ENCODE results near the gene CD6. TPM values are rescaled to one million over a fixed set of nuclear protein-coding genes. Genes with fewer than 3 reads are reported as not detected.
"Not testable (repeated sequence)": the region's sequence is repeated elsewhere in the genome, so short reads cannot be mapped to it uniquely, and the experiment has no call there.

CD6 gene
- polyA plus RNA-seq, 1 donor (not counting 4 experiments of a cell fraction or from before 2014, with no cell fraction given): 0.03 TPM

DNA sequence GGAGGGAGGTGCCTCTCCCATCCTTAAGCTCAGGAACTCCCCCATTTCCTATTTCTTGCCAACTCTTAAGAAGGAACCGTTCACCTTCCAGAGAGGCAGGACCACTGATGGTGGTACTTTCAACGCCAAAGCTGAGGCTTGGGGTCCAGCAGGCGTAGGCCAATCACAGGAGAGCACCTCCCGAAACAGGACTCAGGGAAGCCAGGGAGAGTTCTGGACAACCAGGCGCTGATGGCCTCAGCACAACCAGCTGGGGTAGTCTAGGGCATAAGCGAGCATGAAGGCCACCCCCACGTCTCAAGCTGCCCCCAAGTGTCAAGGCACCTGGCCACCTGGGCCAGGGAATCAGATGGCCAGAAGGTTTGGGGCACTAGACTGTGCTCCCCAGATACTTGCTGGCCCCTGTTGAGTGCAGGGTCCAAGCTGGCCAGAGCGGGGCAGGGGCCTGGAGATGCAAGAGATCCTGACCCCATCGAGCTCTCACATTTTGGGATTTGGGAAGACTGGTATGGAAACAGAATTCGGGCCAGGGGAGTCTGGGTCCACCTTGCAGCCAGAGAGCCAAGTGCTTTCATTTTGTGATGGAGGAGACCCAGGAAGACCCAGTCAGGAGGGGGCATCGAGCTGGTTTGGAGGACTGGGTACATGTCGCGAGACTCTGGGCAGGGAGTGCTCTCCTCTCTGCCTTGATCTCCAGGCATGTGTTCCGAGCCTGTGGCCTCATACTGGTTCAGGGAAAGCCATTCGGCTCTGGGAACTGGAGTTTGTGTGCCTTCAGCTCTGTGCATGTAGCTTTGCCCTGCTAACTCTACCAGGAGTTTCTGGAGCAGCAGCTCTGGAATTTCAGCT lies 926 bp downstream of the CD6 start:
- no peak overlapping the region for H3K9ac ChIP-seq (ENCODE audit: control insufficient read depth, extremely low read depth, insufficient read depth, low read length)
- H3K27me3 ChIP-seq (ENCODE audit: control insufficient read depth, extremely low read depth, insufficient read depth, low read length): peaks cover 3% of the 10 kb centered on the region
- DNase-seq (ENCODE audit: low read depth, low spot score) (no peak), FAIRE-seq (no peak)
- TF ChIP-seq, protein P1, sequence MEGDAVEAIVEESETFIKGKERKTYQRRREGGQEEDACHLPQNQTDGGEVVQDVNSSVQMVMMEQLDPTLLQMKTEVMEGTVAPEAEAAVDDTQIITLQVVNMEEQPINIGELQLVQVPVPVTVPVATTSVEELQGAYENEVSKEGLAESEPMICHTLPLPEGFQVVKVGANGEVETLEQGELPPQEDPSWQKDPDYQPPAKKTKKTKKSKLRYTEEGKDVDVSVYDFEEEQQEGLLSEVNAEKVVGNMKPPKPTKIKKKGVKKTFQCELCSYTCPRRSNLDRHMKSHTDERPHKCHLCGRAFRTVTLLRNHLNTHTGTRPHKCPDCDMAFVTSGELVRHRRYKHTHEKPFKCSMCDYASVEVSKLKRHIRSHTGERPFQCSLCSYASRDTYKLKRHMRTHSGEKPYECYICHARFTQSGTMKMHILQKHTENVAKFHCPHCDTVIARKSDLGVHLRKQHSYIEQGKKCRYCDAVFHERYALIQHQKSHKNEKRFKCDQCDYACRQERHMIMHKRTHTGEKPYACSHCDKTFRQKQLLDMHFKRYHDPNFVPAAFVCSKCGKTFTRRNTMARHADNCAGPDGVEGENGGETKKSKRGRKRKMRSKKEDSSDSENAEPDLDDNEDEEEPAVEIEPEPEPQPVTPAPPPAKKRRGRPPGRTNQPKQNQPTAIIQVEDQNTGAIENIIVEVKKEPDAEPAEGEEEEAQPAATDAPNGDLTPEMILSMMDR (optimal IDR thresholded peaks at IDR 0.05 in 1 of 3, IDR thresholded peaks at IDR 0.05 in 1 of 3, conservative IDR thresholded peaks at IDR 0.05 in 1 of 3; ENCODE audit: extremely low read depth in 1 of 3, insufficient read depth in 2 of 3, low read length in 3 of 3): no peak
- TF ChIP-seq EZH2 (IDR thresholded peaks at IDR 0.05; ENCODE audit: low read length): no peak
- no peaks in the 10 kb centered on the region for H3K4me1 ChIP-seq (ENCODE audit: control insufficient read depth, extremely low read depth, insufficient read depth, low read length)
- H3K79me2 ChIP-seq (ENCODE audit: control insufficient read depth, insufficient read depth, low read length): no peaks in the 10 kb centered on the region
- H3K4me3 ChIP-seq (ENCODE audit: control insufficient read depth in 2 of 3, extremely low read depth in 1 of 3, insufficient read depth in 2 of 3, low read depth in 1 of 3, low read length in 3 of 3): no peak overlapping the region
- no peaks in the 10 kb centered on the region for H3K9me3 ChIP-seq (ENCODE audit: control insufficient read depth, low read depth, low read length)
- no peak overlapping the region for H2AFZ ChIP-seq (ENCODE audit: control insufficient read depth, low read length)
- H3K4me2 ChIP-seq (ENCODE audit: control insufficient read depth, extremely low read depth, insufficient read depth, low read depth, low read length): no peak overlapping the region
- no peaks in the 10 kb centered on the region for H4K20me1 ChIP-seq (ENCODE audit: control insufficient read depth, extremely low read depth, insufficient read depth, low read length)
- dilution Hi-C loops (cut with MboI; ENCODE audit: extremely low pct_ligation_motif_present, low sequenced_read_pairs): no loop called here
- H3K9me1 ChIP-seq (ENCODE audit: control insufficient read depth, extremely low read depth, insufficient read depth, low read length): no peaks in the 10 kb centered on the region
- H3K36me3 ChIP-seq (ENCODE audit: control insufficient read depth in 2 of 2, extremely low read depth in 1 of 2, insufficient read depth in 2 of 2, low read length in 2 of 2): no peaks in the 10 kb centered on the region
- no peak overlapping the region for H3K27ac ChIP-seq (ENCODE audit: control insufficient read depth, insufficient read depth, low read length)

DNA sequence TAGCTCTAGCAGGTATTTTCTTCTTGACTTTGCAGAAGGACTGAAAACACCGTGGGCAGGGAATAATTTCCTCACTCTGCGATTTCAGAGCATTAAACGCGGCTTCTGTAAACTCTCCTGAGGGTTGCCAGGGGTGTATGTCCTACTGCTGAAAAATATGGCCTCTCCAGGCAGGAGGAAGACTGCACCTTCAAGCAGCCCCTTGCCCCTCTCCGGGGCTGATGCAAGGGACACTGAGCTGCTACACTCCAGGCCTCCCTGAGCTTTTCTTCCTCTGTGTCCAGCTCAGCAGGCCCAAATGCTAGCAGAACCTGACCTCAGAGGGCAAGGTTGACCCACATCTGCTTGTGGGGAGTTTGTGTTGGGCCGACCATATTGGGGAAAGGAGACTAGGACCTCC lies 2.2 kb downstream of the CD6 start:
- H3K4me3 ChIP-seq (ENCODE audit: control insufficient read depth in 2 of 3, extremely low read depth in 1 of 3, insufficient read depth in 2 of 3, low read depth in 1 of 3, low read length in 3 of 3): no peak overlapping the region
- no peak overlapping the region for H3K27ac ChIP-seq (ENCODE audit: control insufficient read depth, insufficient read depth, low read length)
- dilution Hi-C loops (cut with MboI; ENCODE audit: extremely low pct_ligation_motif_present, low sequenced_read_pairs): no loop called here
- no peaks in the 10 kb centered on the region for H3K9me3 ChIP-seq (ENCODE audit: control insufficient read depth, low read depth, low read length)
- no peak overlapping the region for H3K4me2 ChIP-seq (ENCODE audit: control insufficient read depth, extremely low read depth, insufficient read depth, low read depth, low read length)
- TF ChIP-seq EZH2 (IDR thresholded peaks at IDR 0.05; ENCODE audit: low read length): no peak
- TF ChIP-seq, protein P1 (optimal IDR thresholded peaks at IDR 0.05 in 1 of 3, IDR thresholded peaks at IDR 0.05 in 1 of 3, conservative IDR thresholded peaks at IDR 0.05 in 1 of 3; ENCODE audit: extremely low read depth in 1 of 3, insufficient read depth in 2 of 3, low read length in 3 of 3): no peak
- no peaks in the 10 kb centered on the region for H4K20me1 ChIP-seq (ENCODE audit: control insufficient read depth, extremely low read depth, insufficient read depth, low read length)
- peaks cover 2% of the 10 kb centered on the region for H3K9me1 ChIP-seq (ENCODE audit: control insufficient read depth, extremely low read depth, insufficient read depth, low read length)
- FAIRE-seq (no peak), DNase-seq (ENCODE audit: low read depth, low spot score) (no peak)
- H3K27me3 ChIP-seq (ENCODE audit: control insufficient read depth, extremely low read depth, insufficient read depth, low read length): peaks cover 3% of the 10 kb centered on the region
- H3K9ac ChIP-seq (ENCODE audit: control insufficient read depth, extremely low read depth, insufficient read depth, low read length): no peak overlapping the region
- H3K4me1 ChIP-seq (ENCODE audit: control insufficient read depth, extremely low read depth, insufficient read depth, low read length): peaks cover 4% of the 10 kb centered on the region
- no peaks in the 10 kb centered on the region for H3K79me2 ChIP-seq (ENCODE audit: control insufficient read depth, insufficient read depth, low read length)
- H3K36me3 ChIP-seq (ENCODE audit: control insufficient read depth in 2 of 2, extremely low read depth in 1 of 2, insufficient read depth in 2 of 2, low read length in 2 of 2): no peaks in the 10 kb centered on the region
- no peak overlapping the region for H2AFZ ChIP-seq (ENCODE audit: control insufficient read depth, low read length)

DNA sequence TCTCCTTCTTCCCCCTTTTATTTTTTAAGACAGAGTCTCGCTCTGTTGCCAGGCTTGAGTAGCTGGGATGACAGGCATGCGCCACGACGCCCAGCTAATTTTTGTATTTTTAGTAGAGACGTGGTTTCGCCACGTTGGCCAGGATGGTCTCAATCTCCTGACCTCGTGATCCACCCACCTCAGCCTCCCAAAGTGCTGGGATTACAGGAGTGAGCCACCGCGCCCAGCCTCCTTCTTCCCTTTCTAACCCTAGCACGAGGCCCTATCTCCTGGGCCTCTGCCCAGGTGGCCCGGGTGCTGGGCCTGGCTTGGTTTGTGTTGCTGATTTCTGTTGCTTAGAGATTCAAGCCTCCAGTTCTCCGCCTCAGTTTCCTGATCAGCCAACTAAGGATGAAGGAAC lies 2.8 kb downstream of the CD6 start:
- H3K9me3 ChIP-seq (ENCODE audit: control insufficient read depth, low read depth, low read length); dilution Hi-C loops (cut with MboI; ENCODE audit: extremely low pct_ligation_motif_present, low sequenced_read_pairs); H3K27ac ChIP-seq (ENCODE audit: control insufficient read depth, insufficient read depth, low read length); H3K36me3 ChIP-seq (ENCODE audit: control insufficient read depth in 2 of 2, extremely low read depth in 1 of 2, insufficient read depth in 2 of 2, low read length in 2 of 2); H3K9ac ChIP-seq (ENCODE audit: control insufficient read depth, extremely low read depth, insufficient read depth, low read length); H3K9me1 ChIP-seq (ENCODE audit: control insufficient read depth, extremely low read depth, insufficient read depth, low read length); H3K79me2 ChIP-seq (ENCODE audit: control insufficient read depth, insufficient read depth, low read length); H3K4me3 ChIP-seq (ENCODE audit: control insufficient read depth in 2 of 3, extremely low read depth in 1 of 3, insufficient read depth in 2 of 3, low read depth in 1 of 3, low read length in 3 of 3); H3K27me3 ChIP-seq (ENCODE audit: control insufficient read depth, extremely low read depth, insufficient read depth, low read length); H2AFZ ChIP-seq (ENCODE audit: control insufficient read depth, low read length); DNase-seq (ENCODE audit: low read depth, low spot score); H3K4me2 ChIP-seq (ENCODE audit: control insufficient read depth, extremely low read depth, insufficient read depth, low read depth, low read length); FAIRE-seq; H4K20me1 ChIP-seq (ENCODE audit: control insufficient read depth, extremely low read depth, insufficient read depth, low read length): not testable (repeated sequence)
- peaks cover 11% of the 10 kb centered on the region for H3K4me1 ChIP-seq (ENCODE audit: control insufficient read depth, extremely low read depth, insufficient read depth, low read length)

Data from keratinocyte (primary cell).